ENCODE results near the gene SCYL2.

Gene SCYL2

GRCh38 chr12:100371146-100371545 is 104.2 kb downstream of the SCYL2 start:
- no peak for TF ChIP-seq PATZ1 (CRISPR knock-in tag; IDR thresholded peaks at IDR 0.05; ENCODE audit: borderline replicate concordance)
- TF ChIP-seq ZNF8 (CRISPR knock-in tag; IDR thresholded peaks at IDR 0.05): no peak
- TF ChIP-seq ZNF565 (CRISPR knock-in tag; conservative IDR thresholded peaks at IDR 0.05; ENCODE audit: low read depth): no peak
- TF ChIP-seq BACH2 (CRISPR knock-in tag; IDR thresholded peaks at IDR 0.05; ENCODE audit: borderline replicate concordance): no peak
- TF ChIP-seq GLIS3 (CRISPR knock-in tag; IDR thresholded peaks at IDR 0.05): no peak
- no peak for TF ChIP-seq OSR1 (CRISPR knock-in tag; IDR thresholded peaks at IDR 0.05)
- no peak for TF ChIP-seq POU6F1 (CRISPR knock-in tag; IDR thresholded peaks at IDR 0.05; ENCODE audit: borderline replicate concordance, low read depth)
- TF ChIP-seq ZNF70 (CRISPR knock-in tag; IDR thresholded peaks at IDR 0.05): no peak
- no peak for TF ChIP-seq RARB (CRISPR knock-in tag; IDR thresholded peaks at IDR 0.05)
- TF ChIP-seq CREB5 (CRISPR knock-in tag; IDR thresholded peaks at IDR 0.05; ENCODE audit: low read depth): no peak
- TF ChIP-seq PPARA (CRISPR knock-in tag; IDR thresholded peaks at IDR 0.05; ENCODE audit: borderline replicate concordance): no peak
- no peak for TF ChIP-seq ZFP3 (CRISPR knock-in tag; IDR thresholded peaks at IDR 0.05)
- no peak for TF ChIP-seq CSRNP3 (CRISPR knock-in tag; IDR thresholded peaks at IDR 0.05)
- TF ChIP-seq ZFP30 (CRISPR knock-in tag; IDR thresholded peaks at IDR 0.05): no peak
- no peak for TF ChIP-seq ESRRG (CRISPR knock-in tag; IDR thresholded peaks at IDR 0.05)
- no peak for TF ChIP-seq CSDC2 (CRISPR knock-in tag; IDR thresholded peaks at IDR 0.05)
- ATAC-seq: no peak

- ATAC-seq: no peak
- TF ChIP-seq ISL1 (CRISPR knock-in tag; IDR thresholded peaks at IDR 0.05): no peak
- no peak for TF ChIP-seq PPARA (CRISPR knock-in tag; IDR thresholded peaks at IDR 0.05; ENCODE audit: borderline replicate concordance)
- no peak for TF ChIP-seq ZFP30 (CRISPR knock-in tag; IDR thresholded peaks at IDR 0.05)
- no peak for TF ChIP-seq CSRNP3 (CRISPR knock-in tag; IDR thresholded peaks at IDR 0.05)
- TF ChIP-seq TSHZ2 (CRISPR knock-in tag; IDR thresholded peaks at IDR 0.05): no peak
- no peak for TF ChIP-seq SNAI2 (CRISPR knock-in tag; IDR thresholded peaks at IDR 0.05)
- no peak for TF ChIP-seq GLIS3 (CRISPR knock-in tag; IDR thresholded peaks at IDR 0.05)
- TF ChIP-seq TOX (CRISPR knock-in tag; IDR thresholded peaks at IDR 0.05; ENCODE audit: borderline replicate concordance): no peak
- TF ChIP-seq OSR1 (CRISPR knock-in tag; IDR thresholded peaks at IDR 0.05): no peak
- no peak for TF ChIP-seq TCF4 (CRISPR knock-in tag; IDR thresholded peaks at IDR 0.05; ENCODE audit: borderline replicate concordance)
- no peak for TF ChIP-seq ARNTL (CRISPR knock-in tag; IDR thresholded peaks at IDR 0.05; ENCODE audit: borderline replicate concordance, low read depth)
- TF ChIP-seq CSDC2 (CRISPR knock-in tag; IDR thresholded peaks at IDR 0.05): no peak
- TF ChIP-seq ZC3H10 (CRISPR knock-in tag; IDR thresholded peaks at IDR 0.05): no peak
- TF ChIP-seq ZNF565 (CRISPR knock-in tag; conservative IDR thresholded peaks at IDR 0.05; ENCODE audit: low read depth): no peak
- no peak for TF ChIP-seq BACH2 (CRISPR knock-in tag; IDR thresholded peaks at IDR 0.05; ENCODE audit: borderline replicate concordance)
- TF ChIP-seq POU6F1 (CRISPR knock-in tag; IDR thresholded peaks at IDR 0.05; ENCODE audit: borderline replicate concordance, low read depth): no peak
Observed at GRCh38 chr12:100372853-100373640, 106.1 kb downstream of the SCYL2 start.
